ENCODE measurements around the gene KLHL36. TPM values are rescaled to one million over a fixed set of nuclear protein-coding genes. Genes with fewer than 3 reads are reported as not detected.

The KLHL36 gene
- total RNA-seq, 1 experiment from 2014 or later: 93.6 TPM

DNA sequence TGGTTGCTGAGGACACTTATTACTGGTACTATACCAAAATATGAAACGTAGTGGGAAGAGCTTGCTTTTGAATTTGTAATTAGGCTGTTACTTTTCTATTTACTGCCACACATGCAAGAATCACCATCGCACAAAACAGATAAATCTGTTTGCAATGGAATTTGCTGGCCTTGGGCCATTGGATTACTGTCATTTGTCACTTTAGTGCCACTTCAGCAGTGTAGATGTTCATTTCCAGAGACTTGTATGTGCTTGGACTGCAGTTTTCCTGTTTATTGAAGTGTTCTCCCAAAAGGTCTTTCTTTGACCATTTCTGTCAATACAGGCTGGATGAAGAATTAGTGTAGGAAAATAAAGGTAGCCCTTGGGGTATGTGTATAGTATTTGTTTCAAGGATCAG is 55.9 kb downstream of the KLHL36 start:
- BruUV-seq (replicated peaks): no TSS peak
- no peak for DNase-seq
- H3K4me1 Mint-ChIP-seq (ENCODE audit: low read depth, unreplicated experiment): peaks cover 40% of the 10 kb centered on the region
- peaks cover 32% of the 10 kb centered on the region for H3K36me3 Mint-ChIP-seq (ENCODE audit: insufficient read depth, unreplicated experiment)
- CTCF ChIA-PET: interaction anchor here (0.7 to 1.3 kb wide), 3 partner anchors 15 to 34 kb away, joined by 3 read pairs; no protein-coding TSS in a partner anchor
- H3K27ac Mint-ChIP-seq (ENCODE audit: unreplicated experiment): no peak overlapping the region
- H3K4me3 Mint-ChIP-seq (ENCODE audit: low read depth, unreplicated experiment): no peak overlapping the region
- no peaks in the 10 kb centered on the region for H3K9me3 Mint-ChIP-seq (ENCODE audit: low read depth, unreplicated experiment)
- intact Hi-C loops (cut with micrococcal nuclease; ENCODE audit: unreplicated experiment): no loop called here
- no peaks in the 10 kb centered on the region for H3K27me3 Mint-ChIP-seq (ENCODE audit: unreplicated experiment)
- TF ChIP-seq, protein P1, sequence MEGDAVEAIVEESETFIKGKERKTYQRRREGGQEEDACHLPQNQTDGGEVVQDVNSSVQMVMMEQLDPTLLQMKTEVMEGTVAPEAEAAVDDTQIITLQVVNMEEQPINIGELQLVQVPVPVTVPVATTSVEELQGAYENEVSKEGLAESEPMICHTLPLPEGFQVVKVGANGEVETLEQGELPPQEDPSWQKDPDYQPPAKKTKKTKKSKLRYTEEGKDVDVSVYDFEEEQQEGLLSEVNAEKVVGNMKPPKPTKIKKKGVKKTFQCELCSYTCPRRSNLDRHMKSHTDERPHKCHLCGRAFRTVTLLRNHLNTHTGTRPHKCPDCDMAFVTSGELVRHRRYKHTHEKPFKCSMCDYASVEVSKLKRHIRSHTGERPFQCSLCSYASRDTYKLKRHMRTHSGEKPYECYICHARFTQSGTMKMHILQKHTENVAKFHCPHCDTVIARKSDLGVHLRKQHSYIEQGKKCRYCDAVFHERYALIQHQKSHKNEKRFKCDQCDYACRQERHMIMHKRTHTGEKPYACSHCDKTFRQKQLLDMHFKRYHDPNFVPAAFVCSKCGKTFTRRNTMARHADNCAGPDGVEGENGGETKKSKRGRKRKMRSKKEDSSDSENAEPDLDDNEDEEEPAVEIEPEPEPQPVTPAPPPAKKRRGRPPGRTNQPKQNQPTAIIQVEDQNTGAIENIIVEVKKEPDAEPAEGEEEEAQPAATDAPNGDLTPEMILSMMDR (IDR thresholded peaks at IDR 0.05; ENCODE audit: unreplicated experiment): no peak

DNA sequence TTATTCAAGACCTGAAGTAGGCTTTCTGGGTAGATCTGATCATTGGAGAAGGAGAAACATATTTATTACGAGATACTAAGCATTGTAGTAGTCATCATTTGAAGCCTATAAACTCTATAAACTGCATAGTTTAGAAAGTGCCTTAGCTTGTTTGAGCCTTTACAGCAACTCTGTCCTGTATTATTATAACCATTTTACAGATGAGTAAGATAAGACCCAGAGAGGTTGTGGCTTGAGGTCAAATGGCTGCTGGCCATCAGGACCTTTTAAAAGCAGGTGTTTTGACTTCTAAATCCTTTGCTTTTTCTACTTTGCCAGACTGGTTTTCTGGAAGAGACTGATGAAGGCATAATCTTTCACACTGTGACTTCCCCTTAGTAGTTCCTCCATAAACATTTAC is 58.5 kb downstream of the KLHL36 start:
- CTCF ChIA-PET: no interaction called here
- Mint-ChIP-seq H3K27me3 (ENCODE audit: unreplicated experiment) (no peaks in the 10 kb centered on the region), H3K36me3 (ENCODE audit: insufficient read depth, unreplicated experiment) (peaks cover 13% of the 10 kb centered on the region), H3K4me3 (ENCODE audit: low read depth, unreplicated experiment) (no peak overlapping the region), H3K27ac (ENCODE audit: unreplicated experiment) (no peak overlapping the region), H3K4me1 (ENCODE audit: low read depth, unreplicated experiment) (peaks cover 55% of the 10 kb centered on the region), H3K9me3 (ENCODE audit: low read depth, unreplicated experiment) (no peaks in the 10 kb centered on the region)
- no TSS peak for BruUV-seq (replicated peaks)
- TF ChIP-seq, protein P1 (IDR thresholded peaks at IDR 0.05; ENCODE audit: unreplicated experiment): no peak
- no peak for DNase-seq
- intact Hi-C loops (cut with micrococcal nuclease; ENCODE audit: unreplicated experiment): no loop called here

DNA sequence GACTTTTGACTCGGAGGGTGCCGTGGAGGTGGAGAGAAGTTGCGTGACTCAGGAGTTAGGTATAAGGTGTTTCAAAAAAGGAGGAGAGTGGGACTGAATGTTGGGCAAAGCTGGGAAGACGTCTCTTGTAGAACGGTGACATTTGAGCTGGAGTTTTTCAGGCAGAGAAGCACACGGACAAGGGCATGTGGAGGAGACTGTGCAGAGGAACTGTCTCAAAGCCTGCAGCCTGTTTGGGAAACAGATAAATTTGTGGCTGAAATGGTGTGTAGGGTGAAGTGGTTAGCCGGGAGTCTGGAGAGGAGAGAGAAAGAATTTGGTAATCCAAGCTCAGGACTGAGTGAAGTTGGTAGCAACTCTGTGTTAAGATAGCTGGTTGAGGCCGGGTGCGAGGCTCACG is 61.3 kb downstream of the KLHL36 start:
- Mint-ChIP-seq H3K27me3 (ENCODE audit: unreplicated experiment) (no peaks in the 10 kb centered on the region), H3K4me1 (ENCODE audit: low read depth, unreplicated experiment) (peaks cover 69% of the 10 kb centered on the region), H3K4me3 (ENCODE audit: low read depth, unreplicated experiment) (no peak overlapping the region), H3K9me3 (ENCODE audit: low read depth, unreplicated experiment) (no peaks in the 10 kb centered on the region), H3K36me3 (ENCODE audit: insufficient read depth, unreplicated experiment) (peaks cover 18% of the 10 kb centered on the region), H3K27ac (ENCODE audit: unreplicated experiment) (no peak overlapping the region)
- CTCF ChIA-PET: interaction anchor here (0.7 to 1.9 kb wide), 2 partner anchors 11 to 37 kb away, joined by 5 to 6 read pairs; no protein-coding TSS in a partner anchor
- no TSS peak for BruUV-seq (replicated peaks)
- intact Hi-C loops (cut with micrococcal nuclease; ENCODE audit: unreplicated experiment): no loop called here
- TF ChIP-seq, protein P1 (IDR thresholded peaks at IDR 0.05; ENCODE audit: unreplicated experiment): no peak
- no peak for DNase-seq

DNA sequence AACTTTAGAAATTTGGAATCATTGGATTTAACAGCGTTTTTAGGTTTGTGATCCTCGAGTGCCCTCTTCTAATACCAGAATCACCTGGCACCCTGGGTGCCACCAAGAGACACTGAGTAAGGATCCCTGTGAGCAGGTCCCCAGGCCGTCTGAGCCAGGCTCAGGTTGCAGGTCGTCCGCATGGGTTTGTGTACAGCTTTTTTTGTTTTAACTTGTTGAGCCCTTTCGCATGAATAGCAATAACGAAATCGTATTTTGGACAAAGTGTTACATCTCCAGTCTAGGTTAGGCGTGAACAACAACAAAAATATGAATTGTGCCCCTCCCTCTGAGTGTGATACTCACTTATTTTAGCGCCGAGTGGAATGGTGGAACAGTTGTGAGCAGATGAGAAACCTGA is 62.4 kb downstream of the KLHL36 start:
- Mint-ChIP-seq H3K4me1 (ENCODE audit: low read depth, unreplicated experiment) (peaks cover 72% of the 10 kb centered on the region), H3K27ac (ENCODE audit: unreplicated experiment) (no peak overlapping the region), H3K27me3 (ENCODE audit: unreplicated experiment) (no peaks in the 10 kb centered on the region), H3K4me3 (ENCODE audit: low read depth, unreplicated experiment) (no peak overlapping the region), H3K36me3 (ENCODE audit: insufficient read depth, unreplicated experiment) (peaks cover 10% of the 10 kb centered on the region), H3K9me3 (ENCODE audit: low read depth, unreplicated experiment) (no peaks in the 10 kb centered on the region)
- BruUV-seq (replicated peaks): no TSS peak
- TF ChIP-seq, protein P1 (IDR thresholded peaks at IDR 0.05; ENCODE audit: unreplicated experiment): no peak
- intact Hi-C loops (cut with micrococcal nuclease; ENCODE audit: unreplicated experiment): no loop called here
- CTCF ChIA-PET: interaction anchor here (1.9 kb wide), 1 partner anchor 38 kb away, joined by 5 read pairs; no protein-coding TSS in a partner anchor
- no peak for DNase-seq

Other genes starting within 250 kb of the KLHL36 start
- gene MEAK7, start 143.9 kb upstream of the KLHL36 start, total RNA-seq (2022): 27.6 and 29.5 TPM in 2 replicates
- gene COTL1, start 30.4 kb upstream of the KLHL36 start, total RNA-seq (2022): 312 and 343 TPM in 2 replicates
- 141 and 152 TPM in 2 replicates for gene USP10, start 51.5 kb downstream of the KLHL36 start, total RNA-seq (2022)
- gene CRISPLD2, start 171.5 kb downstream of the KLHL36 start, total RNA-seq (2022): 5.9 and 6.5 TPM in 2 replicates

Data from Calu3 (cell line).